ENCODE measurements around the gene LYSMD2.
A peak's percentile ranks its signal among the peaks of the same experiment; 100 is the strongest.
"Not testable (repeated sequence)": the region's sequence is repeated elsewhere in the genome, so short reads cannot be mapped to it uniquely, and the experiment has no call there.

The LYSMD2 gene

GRCh38 chr15:51737522-51738305 is at the start of gene LYSMD2:
TSS of gene LYSMD2 (minus strand) at chr15:51737655. CDS start at chr15:51737622, 33 bp downstream.
- peak; percentile 69 for DNase-seq

GRCh38 chr15:51787130-51787529 is 49.7 kb upstream of the LYSMD2 start:
- not testable (repeated sequence) for DNase-seq

GRCh38 chr15:51783967-51784366 is 46.5 kb upstream of the LYSMD2 start:
- DNase-seq: no peak

- DNase-seq: no peak
Observed at GRCh38 chr15:51782357-51782896, 45.0 kb upstream of the LYSMD2 start.

- DNase-seq: no peak
Observed at GRCh38 chr15:51781506-51781905, 44.1 kb upstream of the LYSMD2 start.

GRCh38 chr15:51780636-51781035 is 43.2 kb upstream of the LYSMD2 start:
- no peak for DNase-seq

GRCh38 chr15:51776952-51777569 is 39.6 kb upstream of the LYSMD2 start:
- peak; percentile 74 for DNase-seq

GRCh38 chr15:51775967-51776816 is 38.7 kb upstream of the LYSMD2 start:
- DNase-seq: peak; percentile 60

- DNase-seq: no peak
Observed at GRCh38 chr15:51774916-51775315, 37.5 kb upstream of the LYSMD2 start.

GRCh38 chr15:51771773-51772172 is 34.3 kb upstream of the LYSMD2 start:
- DNase-seq: no peak

- no peak for DNase-seq
Observed at GRCh38 chr15:51770902-51771301, 33.4 kb upstream of the LYSMD2 start.

- no peak for DNase-seq
Observed at GRCh38 chr15:51768018-51768417, 30.6 kb upstream of the LYSMD2 start.

GRCh38 chr15:51766341-51766740 is 28.9 kb upstream of the LYSMD2 start:
- no peak for DNase-seq

GRCh38 chr15:51765751-51766150 is 28.3 kb upstream of the LYSMD2 start:
- no peak for DNase-seq

- DNase-seq: no peak
Observed at GRCh38 chr15:51760805-51761204, 23.4 kb upstream of the LYSMD2 start.

- no peak for DNase-seq
Observed at GRCh38 chr15:51759557-51760070, 22.2 kb upstream of the LYSMD2 start.

- DNase-seq: no peak
Observed at GRCh38 chr15:51758645-51759044, 21.2 kb upstream of the LYSMD2 start.

GRCh38 chr15:51757450-51757849 is 20.0 kb upstream of the LYSMD2 start:
- DNase-seq: no peak

GRCh38 chr15:51756482-51756881 is 19.0 kb upstream of the LYSMD2 start:
- no peak for DNase-seq

GRCh38 chr15:51755790-51756189 is 18.3 kb upstream of the LYSMD2 start:
- DNase-seq: no peak

- DNase-seq: no peak
Observed at GRCh38 chr15:51754267-51754666, 16.8 kb upstream of the LYSMD2 start.

- DNase-seq: no peak
Observed at GRCh38 chr15:51752888-51753287, 15.4 kb upstream of the LYSMD2 start.
